Measurements from ENCODE around the gene MTR. TPM values are rescaled to one million over a fixed set of nuclear protein-coding genes. Genes with fewer than 3 reads are reported as not detected.

The MTR gene
- total RNA-seq, 1 experiment from 2014 or later: 19.4 TPM

GRCh38 chr1:236862615-236863211 is 67.6 kb downstream of the MTR start:
- Histone ChIP-seq H3K27me3 (ENCODE audit: low read length) (no peaks in the 10 kb centered on the region), H4K20me1 (ENCODE audit: insufficient read depth, low read depth, low read length) (no peaks in the 10 kb centered on the region), H3K36me3 (ENCODE audit: insufficient read depth, low read length) (peaks cover 41% of the 10 kb centered on the region; the same call in 1 of the 2 replicates), H3K9me2 (replicated peaks; ENCODE audit: insufficient read depth, low read length) (no peaks in the 10 kb centered on the region), H2AFZ (ENCODE audit: low read length) (no peak overlapping the region), H3K27ac (ENCODE audit: low read length) (no peak overlapping the region), H3K4me2 (ENCODE audit: low read depth, low read length, poor library complexity, severe bottlenecking) (no peak overlapping the region), H3K4me1 (ENCODE audit: low read length) (no peaks in the 10 kb centered on the region), H3K4me3 (ENCODE audit: low read length) (no peak overlapping the region), H3K9ac (ENCODE audit: low read length) (no peak overlapping the region), H3K79me2 (ENCODE audit: low read length) (no peaks in the 10 kb centered on the region; the same call in 1 of the 2 replicates), H3K9me3 (ENCODE audit: low read length) (no peaks in the 10 kb centered on the region)
- DNase-seq: no peak

GRCh38 chr1:236864211-236864610 is 69.1 kb downstream of the MTR start:
- no peak overlapping the region for H3K4me2 ChIP-seq (ENCODE audit: low read depth, low read length, poor library complexity, severe bottlenecking)
- H3K9me2 ChIP-seq (replicated peaks; ENCODE audit: insufficient read depth, low read length): no peaks in the 10 kb centered on the region
- no peaks in the 10 kb centered on the region for H3K4me1 ChIP-seq (ENCODE audit: low read length)
- no peak for DNase-seq
- no peak overlapping the region for H3K9ac ChIP-seq (ENCODE audit: low read length)
- no peak overlapping the region for H3K4me3 ChIP-seq (ENCODE audit: low read length)
- H3K27ac ChIP-seq (ENCODE audit: low read length): no peak overlapping the region
- peaks cover 36% of the 10 kb centered on the region; the same call in 1 of the 2 replicates for H3K36me3 ChIP-seq (ENCODE audit: insufficient read depth, low read length)
- H3K79me2 ChIP-seq (ENCODE audit: low read length): 0 out of 2 replicates have a peak, but pooled peaks cover under 1% of the 10 kb centered on the region
- H3K9me3 ChIP-seq (ENCODE audit: low read length): no peaks in the 10 kb centered on the region
- H4K20me1 ChIP-seq (ENCODE audit: insufficient read depth, low read depth, low read length): no peaks in the 10 kb centered on the region
- H3K27me3 ChIP-seq (ENCODE audit: low read length): no peaks in the 10 kb centered on the region
- H2AFZ ChIP-seq (ENCODE audit: low read length): no peak overlapping the region

GRCh38 chr1:236864996-236865817 is 70.1 kb downstream of the MTR start:
- Histone ChIP-seq H4K20me1 (ENCODE audit: insufficient read depth, low read depth, low read length) (no peaks in the 10 kb centered on the region), H3K9me2 (replicated peaks; ENCODE audit: insufficient read depth, low read length) (no peaks in the 10 kb centered on the region), H3K27me3 (ENCODE audit: low read length) (no peaks in the 10 kb centered on the region), H3K36me3 (ENCODE audit: insufficient read depth, low read length) (peaks cover 28% of the 10 kb centered on the region; the same call in 1 of the 2 replicates), H2AFZ (ENCODE audit: low read length) (no peak overlapping the region), H3K4me2 (ENCODE audit: low read depth, low read length, poor library complexity, severe bottlenecking) (no peak overlapping the region), H3K4me1 (ENCODE audit: low read length) (no peaks in the 10 kb centered on the region), H3K9me3 (ENCODE audit: low read length) (no peaks in the 10 kb centered on the region), H3K27ac (ENCODE audit: low read length) (no peak overlapping the region), H3K4me3 (ENCODE audit: low read length) (no peak overlapping the region), H3K9ac (ENCODE audit: low read length) (no peak overlapping the region), H3K79me2 (ENCODE audit: low read length) (peaks cover 8% of the 10 kb centered on the region; the same call in 1 of the 2 replicates)
- DNase-seq: no peak

GRCh38 chr1:236865818-236866155 is 70.7 kb downstream of the MTR start:
- no peak for DNase-seq
- Histone ChIP-seq H2AFZ (ENCODE audit: low read length) (no peak overlapping the region), H3K27ac (ENCODE audit: low read length) (no peak overlapping the region), H3K9me3 (ENCODE audit: low read length) (no peaks in the 10 kb centered on the region), H3K4me3 (ENCODE audit: low read length) (no peak overlapping the region), H3K4me1 (ENCODE audit: low read length) (no peaks in the 10 kb centered on the region), H3K36me3 (ENCODE audit: insufficient read depth, low read length) (peaks cover 23% of the 10 kb centered on the region; the same call in 1 of the 2 replicates), H3K27me3 (ENCODE audit: low read length) (no peaks in the 10 kb centered on the region), H3K9me2 (replicated peaks; ENCODE audit: insufficient read depth, low read length) (no peaks in the 10 kb centered on the region), H4K20me1 (ENCODE audit: insufficient read depth, low read depth, low read length) (no peaks in the 10 kb centered on the region), H3K9ac (ENCODE audit: low read length) (no peak overlapping the region), H3K4me2 (ENCODE audit: low read depth, low read length, poor library complexity, severe bottlenecking) (no peak overlapping the region), H3K79me2 (ENCODE audit: low read length) (peaks cover 8% of the 10 kb centered on the region; the same call in 1 of the 2 replicates)

- peaks cover 8% of the 10 kb centered on the region; the same call in 1 of the 2 replicates for H3K79me2 ChIP-seq (ENCODE audit: low read length)
- no peaks in the 10 kb centered on the region for H4K20me1 ChIP-seq (ENCODE audit: insufficient read depth, low read depth, low read length)
- H3K9ac ChIP-seq (ENCODE audit: low read length): no peak overlapping the region
- no peak overlapping the region for H2AFZ ChIP-seq (ENCODE audit: low read length)
- no peaks in the 10 kb centered on the region for H3K27me3 ChIP-seq (ENCODE audit: low read length)
- H3K9me3 ChIP-seq (ENCODE audit: low read length): no peaks in the 10 kb centered on the region
- DNase-seq: peak; percentile 84
- no peaks in the 10 kb centered on the region for H3K4me1 ChIP-seq (ENCODE audit: low read length)
- H3K27ac ChIP-seq (ENCODE audit: low read length): no peak overlapping the region
- H3K36me3 ChIP-seq (ENCODE audit: insufficient read depth, low read length): peaks cover 9% of the 10 kb centered on the region; the same call in 1 of the 2 replicates
- no peak overlapping the region for H3K4me3 ChIP-seq (ENCODE audit: low read length)
- no peaks in the 10 kb centered on the region for H3K9me2 ChIP-seq (replicated peaks; ENCODE audit: insufficient read depth, low read length)
- no peak overlapping the region for H3K4me2 ChIP-seq (ENCODE audit: low read depth, low read length, poor library complexity, severe bottlenecking)
Measured at GRCh38 chr1:236868625-236869467, 73.8 kb downstream of the MTR start.

- no peak for DNase-seq
- H3K27me3 ChIP-seq (ENCODE audit: low read length): no peaks in the 10 kb centered on the region
- H3K9me2 ChIP-seq (replicated peaks; ENCODE audit: insufficient read depth, low read length): no peaks in the 10 kb centered on the region
- peaks cover 11% of the 10 kb centered on the region; the same call in 1 of the 2 replicates for H3K36me3 ChIP-seq (ENCODE audit: insufficient read depth, low read length)
- no peak overlapping the region for H3K27ac ChIP-seq (ENCODE audit: low read length)
- no peaks in the 10 kb centered on the region for H4K20me1 ChIP-seq (ENCODE audit: insufficient read depth, low read depth, low read length)
- no peaks in the 10 kb centered on the region for H3K9me3 ChIP-seq (ENCODE audit: low read length)
- H3K79me2 ChIP-seq (ENCODE audit: low read length): peaks cover 8% of the 10 kb centered on the region; the same call in 1 of the 2 replicates
- H3K4me2 ChIP-seq (ENCODE audit: low read depth, low read length, poor library complexity, severe bottlenecking): no peak overlapping the region
- no peaks in the 10 kb centered on the region for H3K4me1 ChIP-seq (ENCODE audit: low read length)
- H3K4me3 ChIP-seq (ENCODE audit: low read length): no peak overlapping the region
- H3K9ac ChIP-seq (ENCODE audit: low read length): no peak overlapping the region
- no peak overlapping the region for H2AFZ ChIP-seq (ENCODE audit: low read length)
Measured at GRCh38 chr1:236869911-236870310, 74.8 kb downstream of the MTR start.

- Histone ChIP-seq H3K4me2 (ENCODE audit: low read depth, low read length, poor library complexity, severe bottlenecking) (no peak overlapping the region), H3K27ac (ENCODE audit: low read length) (no peak overlapping the region), H3K36me3 (ENCODE audit: insufficient read depth, low read length) (peaks cover 14% of the 10 kb centered on the region; the same call in 1 of the 2 replicates)
Measured at GRCh38 chr1:236870721-236871120, 75.6 kb downstream of the MTR start.

More at GRCh38 chr1:236870721-236871120, 75.6 kb downstream of the MTR start:
- no peak overlapping the region for H3K9ac ChIP-seq (ENCODE audit: low read length)
- H3K4me1 ChIP-seq (ENCODE audit: low read length): no peaks in the 10 kb centered on the region
- H3K4me3 ChIP-seq (ENCODE audit: low read length): no peak overlapping the region
- no peaks in the 10 kb centered on the region for H3K9me3 ChIP-seq (ENCODE audit: low read length)
- H4K20me1 ChIP-seq (ENCODE audit: insufficient read depth, low read depth, low read length): no peaks in the 10 kb centered on the region
- no peaks in the 10 kb centered on the region for H3K27me3 ChIP-seq (ENCODE audit: low read length)
- peaks cover 8% of the 10 kb centered on the region; the same call in 1 of the 2 replicates for H3K79me2 ChIP-seq (ENCODE audit: low read length)
- DNase-seq: no peak
- no peak overlapping the region for H2AFZ ChIP-seq (ENCODE audit: low read length)
- H3K9me2 ChIP-seq (replicated peaks; ENCODE audit: insufficient read depth, low read length): no peaks in the 10 kb centered on the region
